Measurements from ENCODE around the gene LRFN2.

LRFN2 gene

GRCh38 chr6:40355066-40355465 is 232.1 kb downstream of the LRFN2 start:
- Histone ChIP-seq H4K20me1 (no peaks in the 10 kb centered on the region), H3K9me3 (replicated peaks in 1 of 11) (no peaks in the 10 kb centered on the region), H3K4me1 (peaks cover 0 to 17% (median 6%) of the 10 kb centered on the region in 10 experiments; a peak in 8 of 20 replicates), H3K4me3 (no peak overlapping the region), H3K9ac (no peak overlapping the region), H3K27me3 (no peaks in the 10 kb centered on the region), H3K4me2 (no peak overlapping the region), H3K36me3 (no peaks in the 10 kb centered on the region), H3K27ac (no peak overlapping the region)
- no peak for TF ChIP-seq Cebpa-rat (IDR thresholded peaks at IDR 0.05)

DNA sequence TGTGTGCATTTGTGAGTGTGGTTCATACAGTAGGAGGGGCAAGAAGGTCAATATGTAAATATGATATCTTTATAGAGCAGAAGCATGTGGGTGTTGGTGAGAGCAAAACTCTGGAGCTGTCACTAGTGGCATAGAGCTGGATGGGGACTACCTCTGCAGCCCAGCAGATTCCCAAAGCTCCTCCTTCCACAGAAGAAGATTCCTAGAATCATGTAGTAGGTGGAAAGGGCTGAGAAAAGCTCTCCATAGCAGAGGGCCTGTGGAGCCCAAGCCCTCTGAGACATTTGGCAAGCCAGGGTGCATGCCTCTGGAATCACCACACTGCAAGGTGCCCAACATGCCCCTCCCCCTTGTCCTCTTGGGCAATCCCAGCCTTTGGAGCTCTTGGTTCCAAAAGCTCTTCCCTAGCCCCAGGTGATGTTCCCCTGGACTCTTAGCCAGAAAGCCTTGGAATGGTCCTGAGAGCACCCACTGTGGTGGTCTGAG is 233.2 kb downstream of the LRFN2 start:
- Histone ChIP-seq H4K20me1 (no peaks in the 10 kb centered on the region), H3K27me3 (no peaks in the 10 kb centered on the region), H3K36me3 (no peaks in the 10 kb centered on the region), H3K27ac (no peak overlapping the region), H3K4me2 (no peak overlapping the region), H3K4me1 (peaks cover 0 to 17% (median 6%) of the 10 kb centered on the region in 10 experiments; a peak in 8 of 20 replicates), H3K4me3 (no peak overlapping the region), H3K9me3 (replicated peaks in 1 of 11) (no peaks in the 10 kb centered on the region), H3K9ac (no peak overlapping the region)
- TF ChIP-seq Cebpa-rat (IDR thresholded peaks at IDR 0.05): no peak

GRCh38 chr6:40353197-40353966 is 233.8 kb downstream of the LRFN2 start:
- no peak overlapping the region for H3K4me3 ChIP-seq
- H3K4me2 ChIP-seq: no peak overlapping the region
- no peaks in the 10 kb centered on the region for H3K27me3 ChIP-seq
- H3K9me3 ChIP-seq (replicated peaks in 1 of 11): no peaks in the 10 kb centered on the region
- TF ChIP-seq Cebpa-rat (IDR thresholded peaks at IDR 0.05): no peak
- H3K9ac ChIP-seq: no peak overlapping the region
- no peaks in the 10 kb centered on the region for H3K36me3 ChIP-seq
- H4K20me1 ChIP-seq: no peaks in the 10 kb centered on the region
- H3K4me1 ChIP-seq: peaks cover 0 to 17% (median 6%) of the 10 kb centered on the region in 10 experiments; a peak in 8 of 20 replicates
- H3K27ac ChIP-seq: no peak overlapping the region

- peaks cover 0 to 17% (median 9%) of the 10 kb centered on the region in 10 experiments; a peak in 9 of 20 replicates for H3K4me1 ChIP-seq
- TF ChIP-seq Cebpa-rat (IDR thresholded peaks at IDR 0.05): no peak
- no peak overlapping the region for H3K4me2 ChIP-seq
- H3K4me3 ChIP-seq: no peak overlapping the region
- H4K20me1 ChIP-seq: no peaks in the 10 kb centered on the region
- no peaks in the 10 kb centered on the region for H3K36me3 ChIP-seq
- H3K27ac ChIP-seq: no peak overlapping the region
- H3K9ac ChIP-seq: no peak overlapping the region
- no peaks in the 10 kb centered on the region for H3K27me3 ChIP-seq
- H3K9me3 ChIP-seq (replicated peaks in 1 of 11): no peaks in the 10 kb centered on the region
These were observed 234.5 kb downstream of the LRFN2 start for GRCh38 chr6:40352527-40353170.

- TF ChIP-seq Cebpa-rat (IDR thresholded peaks at IDR 0.05): no peak
- Histone ChIP-seq H4K20me1 (no peaks in the 10 kb centered on the region), H3K4me3 (no peak overlapping the region), H3K4me2 (no peak overlapping the region), H3K27me3 (no peaks in the 10 kb centered on the region), H3K27ac (no peak overlapping the region), H3K36me3 (no peaks in the 10 kb centered on the region), H3K9me3 (replicated peaks in 1 of 11) (no peaks in the 10 kb centered on the region), H3K4me1 (peaks cover 0 to 15% (median 8%) of the 10 kb centered on the region in 10 experiments; a peak in 10 of 20 replicates), H3K9ac (no peak overlapping the region)
These were observed 235.2 kb downstream of the LRFN2 start for GRCh38 chr6:40352006-40352405.

DNA sequence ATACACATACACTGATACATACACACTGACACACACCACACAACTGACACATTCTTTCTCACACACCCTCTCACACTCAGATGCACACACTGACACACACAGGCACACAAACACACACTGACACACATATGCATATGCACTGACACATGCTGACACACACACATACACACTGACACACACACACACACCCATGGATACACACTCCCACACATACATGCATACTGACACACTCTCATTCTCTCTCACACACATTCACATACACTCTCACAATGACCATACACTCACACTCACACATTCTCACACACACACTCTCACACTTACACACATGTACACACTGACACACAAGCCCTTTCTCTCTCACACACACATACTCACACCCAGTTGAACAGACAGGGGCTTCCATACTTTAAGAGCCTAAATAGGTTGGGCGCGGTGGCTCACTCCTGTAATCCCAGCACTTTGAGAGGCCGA is 236.4 kb downstream of the LRFN2 start:
- H3K27me3 ChIP-seq: no peaks in the 10 kb centered on the region
- H3K4me3 ChIP-seq: no peak overlapping the region
- no peak overlapping the region for H3K9ac ChIP-seq
- no peak overlapping the region for H3K27ac ChIP-seq
- no peaks in the 10 kb centered on the region for H3K9me3 ChIP-seq (replicated peaks in 1 of 11)
- H4K20me1 ChIP-seq: no peaks in the 10 kb centered on the region
- H3K36me3 ChIP-seq: no peaks in the 10 kb centered on the region
- no peak overlapping the region for H3K4me2 ChIP-seq
- H3K4me1 ChIP-seq: peaks cover 0 to 8% (median 0%) of the 10 kb centered on the region in 10 experiments; a peak in 5 of 20 replicates
- TF ChIP-seq Cebpa-rat (IDR thresholded peaks at IDR 0.05): no peak

DNA sequence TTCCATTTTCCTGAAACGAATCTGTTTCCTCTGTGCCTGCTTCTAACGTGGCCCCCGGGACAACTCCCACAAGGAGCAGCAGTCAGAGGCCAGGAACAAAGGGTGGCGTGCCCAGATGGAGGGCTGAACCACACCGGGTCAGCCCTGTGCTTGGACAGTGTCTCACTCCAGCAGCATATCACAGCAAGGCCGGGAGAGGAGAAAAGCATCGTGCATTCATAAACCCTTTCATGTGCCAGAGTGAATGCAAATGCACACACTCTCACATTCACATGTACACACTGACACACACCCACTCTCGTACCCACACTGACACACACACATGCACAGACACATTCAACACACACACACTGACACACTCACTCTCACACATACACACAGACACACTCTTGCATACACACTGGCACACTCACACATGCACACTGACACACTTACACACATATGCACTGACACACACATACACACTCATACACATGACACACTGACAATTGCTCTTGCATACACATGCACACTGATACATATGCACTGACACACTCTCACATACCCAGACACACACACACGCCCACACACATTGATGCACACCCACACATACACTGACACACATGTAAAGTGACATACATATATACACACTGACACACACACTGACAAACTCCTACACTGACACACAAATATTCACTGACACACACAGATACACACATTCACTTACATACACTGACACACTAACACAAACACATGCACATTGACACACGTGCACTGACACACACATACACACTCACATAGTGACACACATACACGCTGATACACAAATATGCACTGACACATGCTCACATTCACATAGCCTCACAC is 237.0 kb downstream of the LRFN2 start:
- no peaks in the 10 kb centered on the region for H4K20me1 ChIP-seq
- H3K9ac ChIP-seq: no peak overlapping the region
- no peak for TF ChIP-seq Cebpa-rat (IDR thresholded peaks at IDR 0.05)
- no peak overlapping the region for H3K4me3 ChIP-seq
- no peak overlapping the region for H3K27ac ChIP-seq
- no peaks in the 10 kb centered on the region for H3K9me3 ChIP-seq (replicated peaks in 1 of 11)
- H3K4me2 ChIP-seq: no peak overlapping the region
- no peaks in the 10 kb centered on the region for H3K36me3 ChIP-seq
- no peaks in the 10 kb centered on the region for H3K27me3 ChIP-seq
- peaks cover 0 to 14% (median 0%) of the 10 kb centered on the region in 10 experiments; a peak in 5 of 20 replicates for H3K4me1 ChIP-seq

DNA sequence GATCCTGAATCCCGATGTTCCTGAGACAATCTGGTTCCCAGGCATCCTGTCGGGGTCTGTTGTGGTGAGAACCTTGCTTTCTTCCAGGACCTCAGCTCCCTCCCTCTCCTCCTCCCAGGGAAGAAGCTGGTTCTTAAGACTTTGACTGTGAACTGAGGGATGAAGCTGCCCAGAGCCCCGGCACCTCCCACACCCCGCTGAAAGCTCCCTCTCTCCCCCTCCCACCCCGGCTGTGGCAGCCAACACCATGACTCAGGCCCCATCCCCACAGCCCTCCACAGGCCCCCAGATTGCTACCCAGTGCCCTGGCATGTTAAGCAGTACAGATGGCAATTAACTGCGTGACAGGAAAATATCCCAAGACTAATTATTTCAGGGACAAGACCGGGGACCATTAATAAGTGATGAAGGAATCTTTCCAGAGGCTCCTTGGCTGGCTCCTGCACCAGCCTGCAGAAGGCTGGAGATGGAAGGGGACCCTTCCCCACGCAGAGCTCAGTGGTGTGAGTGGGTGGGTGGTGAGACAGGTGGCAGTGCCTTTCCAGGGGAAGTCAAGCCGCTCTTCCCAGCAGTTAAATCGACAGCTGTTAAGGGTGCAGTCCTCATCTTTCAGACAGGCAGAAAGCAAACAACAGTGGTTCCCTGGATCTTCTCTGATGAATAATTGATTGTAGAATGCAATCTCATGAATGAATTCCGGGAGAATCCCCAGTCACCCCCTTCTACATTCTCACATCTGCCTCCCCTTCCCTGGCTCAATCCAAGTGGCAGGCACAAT is 237.9 kb downstream of the LRFN2 start:
- H3K4me1 ChIP-seq: peaks cover 0 to 14% (median 0%) of the 10 kb centered on the region in 10 experiments; a peak in 5 of 20 replicates
- H3K4me2 ChIP-seq: no peak overlapping the region
- no peak for TF ChIP-seq Cebpa-rat (IDR thresholded peaks at IDR 0.05)
- no peak overlapping the region for H3K9ac ChIP-seq
- H3K27ac ChIP-seq: no peak overlapping the region
- no peak overlapping the region for H3K4me3 ChIP-seq
- H3K36me3 ChIP-seq: no peaks in the 10 kb centered on the region
- no peaks in the 10 kb centered on the region for H3K27me3 ChIP-seq
- H4K20me1 ChIP-seq: no peaks in the 10 kb centered on the region
- no peaks in the 10 kb centered on the region for H3K9me3 ChIP-seq (replicated peaks in 1 of 11)

Data from BLaER1 treated with 17β-estradiol and CSF1 and Interleukin-3, amounts not matched to agents 10 nM and 100 nM (cell line).